ENCODE data around the gene FCN3. TPM values are rescaled to one million over a fixed set of nuclear protein-coding genes. Genes with fewer than 3 reads are reported as not detected.
"Not testable (repeated sequence)": the region's sequence is repeated elsewhere in the genome, so short reads cannot be mapped to it uniquely, and the experiment has no call there.

The FCN3 gene
- total RNA-seq, 4 donors from 2014 or later: 13.2 to 35.7 (median 19.3) TPM

- peak overlapping the region; percentile 68 to 78 (median 72) for H3K27ac ChIP-seq
- DNase-seq, H3K9me3 ChIP-seq, H3K27me3 ChIP-seq, H3K4me3 ChIP-seq: not testable (repeated sequence)
- TF ChIP-seq, protein P1, sequence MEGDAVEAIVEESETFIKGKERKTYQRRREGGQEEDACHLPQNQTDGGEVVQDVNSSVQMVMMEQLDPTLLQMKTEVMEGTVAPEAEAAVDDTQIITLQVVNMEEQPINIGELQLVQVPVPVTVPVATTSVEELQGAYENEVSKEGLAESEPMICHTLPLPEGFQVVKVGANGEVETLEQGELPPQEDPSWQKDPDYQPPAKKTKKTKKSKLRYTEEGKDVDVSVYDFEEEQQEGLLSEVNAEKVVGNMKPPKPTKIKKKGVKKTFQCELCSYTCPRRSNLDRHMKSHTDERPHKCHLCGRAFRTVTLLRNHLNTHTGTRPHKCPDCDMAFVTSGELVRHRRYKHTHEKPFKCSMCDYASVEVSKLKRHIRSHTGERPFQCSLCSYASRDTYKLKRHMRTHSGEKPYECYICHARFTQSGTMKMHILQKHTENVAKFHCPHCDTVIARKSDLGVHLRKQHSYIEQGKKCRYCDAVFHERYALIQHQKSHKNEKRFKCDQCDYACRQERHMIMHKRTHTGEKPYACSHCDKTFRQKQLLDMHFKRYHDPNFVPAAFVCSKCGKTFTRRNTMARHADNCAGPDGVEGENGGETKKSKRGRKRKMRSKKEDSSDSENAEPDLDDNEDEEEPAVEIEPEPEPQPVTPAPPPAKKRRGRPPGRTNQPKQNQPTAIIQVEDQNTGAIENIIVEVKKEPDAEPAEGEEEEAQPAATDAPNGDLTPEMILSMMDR (IDR thresholded peaks at IDR 0.05 in 4 of 5, conservative IDR thresholded peaks at IDR 0.05 in 1 of 5): peak in 1 of 5 experiments; percentile 15
- in situ Hi-C loops (cut with MboI; ENCODE audit: low sequenced_read_pairs in 4 of 4): loop anchor here in 2 of 4 donors (10.0 to 25.0 kb wide), 2 partner anchors 107 to 199 kb away; partner anchors contain the start of gene AHDC1 (in 1 of the 2)
- peak in 1 of 2 donors; percentile 11 for ATAC-seq
- intact Hi-C loops (cut with DNase I; ENCODE audit: low total_unique reads): loop anchor here (10.0 kb wide), 1 partner anchor 119 kb away; no protein-coding TSS in a partner anchor
- H3K4me1 ChIP-seq: peaks cover 50 to 53% of the 10 kb centered on the region in 2 donors
- H3K36me3 ChIP-seq: peaks cover 0 to 45% of the 10 kb centered on the region in 2 donors
Measured at GRCh38 chr1:27405598-27406361, 31.2 kb upstream of the FCN3 start.

DNA sequence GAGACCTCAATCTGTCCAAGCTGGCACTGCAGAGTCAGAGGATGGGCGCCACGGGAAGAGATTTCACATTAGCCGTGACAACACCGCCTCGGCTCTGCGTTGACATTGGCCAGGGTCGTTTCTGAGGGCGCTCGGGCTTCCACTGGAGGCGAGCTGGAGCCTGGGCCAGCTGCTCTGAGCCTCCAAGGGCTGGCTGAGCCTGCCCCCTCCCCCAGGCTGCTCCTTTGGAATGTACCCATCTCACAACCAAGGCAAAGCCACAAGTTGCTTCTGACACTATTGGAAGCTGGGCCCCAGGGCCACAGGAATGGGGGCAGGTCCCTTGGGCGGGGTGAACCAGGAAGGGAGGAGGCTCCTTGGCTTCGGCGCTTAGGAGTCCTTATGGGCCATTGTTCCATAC lies 30.4 kb upstream of the FCN3 start:
- peak in 1 of 2 donors; percentile 60 for DNase-seq
- ATAC-seq: peak in 1 of 2 donors; percentile 18
- Histone ChIP-seq H3K4me1 (peaks cover 50 to 53% of the 10 kb centered on the region in 2 donors), H3K4me3 (no peak overlapping the region), H3K36me3 (peaks cover 0 to 38% of the 10 kb centered on the region in 2 donors), H3K27ac (peak overlapping the region; percentile 68 to 78 (median 72)), H3K9me3 (no peaks in the 10 kb centered on the region), H3K27me3 (no peaks in the 10 kb centered on the region)
- intact Hi-C loops (cut with DNase I; ENCODE audit: low total_unique reads) (loop anchor here (10.0 kb wide), 1 partner anchor 120 kb away; no protein-coding TSS in a partner anchor), in situ Hi-C loops (cut with MboI; ENCODE audit: low sequenced_read_pairs in 4 of 4) (loop anchor here in 2 of 4 donors (10.0 to 25.0 kb wide), 2 partner anchors 107 to 200 kb away; partner anchors contain the start of gene AHDC1 (in 1 of the 2))
- TF ChIP-seq, protein P1 (IDR thresholded peaks at IDR 0.05 in 4 of 5, conservative IDR thresholded peaks at IDR 0.05 in 1 of 5): no peak
- no peak for TF ChIP-seq POLR2A (IDR thresholded peaks at IDR 0.05)

DNA sequence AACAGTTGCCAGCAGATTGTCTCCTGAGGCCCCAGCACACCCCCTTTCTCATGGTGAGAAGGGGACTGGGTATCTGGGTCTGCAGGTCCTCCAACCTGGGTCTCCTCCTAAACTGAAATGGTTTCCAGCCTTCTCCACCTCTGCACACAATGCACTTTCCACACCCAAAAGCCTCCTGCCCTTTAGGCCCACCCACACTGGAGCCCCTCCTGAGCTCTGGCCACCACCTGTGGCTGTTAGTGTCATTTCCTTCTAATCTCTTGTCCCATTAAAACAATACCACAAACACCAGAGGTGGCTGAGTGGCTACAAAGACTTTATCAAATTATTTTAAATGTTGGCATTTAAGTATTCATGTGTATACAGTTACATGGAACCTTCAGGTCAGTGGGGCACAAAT lies 29.3 kb upstream of the FCN3 start:
- peaks cover 50 to 53% of the 10 kb centered on the region in 2 donors for H3K4me1 ChIP-seq
- TF ChIP-seq, protein P1 (IDR thresholded peaks at IDR 0.05 in 4 of 5, conservative IDR thresholded peaks at IDR 0.05 in 1 of 5): no peak
- TF ChIP-seq POLR2A (IDR thresholded peaks at IDR 0.05): no peak
- H3K36me3 ChIP-seq: peaks cover 0 to 30% of the 10 kb centered on the region in 2 donors
- no peaks in the 10 kb centered on the region for H3K27me3 ChIP-seq
- no peaks in the 10 kb centered on the region for H3K9me3 ChIP-seq
- DNase-seq: no peak
- in situ Hi-C loops (cut with MboI; ENCODE audit: low sequenced_read_pairs in 4 of 4): loop anchor here in 2 of 4 donors (10.0 to 25.0 kb wide), 2 partner anchors 108 to 201 kb away; partner anchors contain the start of gene AHDC1 (in 1 of the 2)
- intact Hi-C loops (cut with DNase I; ENCODE audit: low total_unique reads): loop anchor here (2.0 to 10.0 kb wide), 3 partner anchors 88 to 203 kb away; partner anchors contain the start of gene WASF2
- no peak overlapping the region for H3K4me3 ChIP-seq
- no peak for ATAC-seq
- H3K27ac ChIP-seq: peak overlapping the region; percentile 68 to 78 (median 72)

GRCh38 chr1:27403065-27403726 lies 28.6 kb upstream of the FCN3 start:
- intact Hi-C loops (cut with DNase I; ENCODE audit: low total_unique reads) (loop anchor here (2.0 to 10.0 kb wide), 3 partner anchors 89 to 204 kb away; partner anchors contain the start of gene WASF2), in situ Hi-C loops (cut with MboI; ENCODE audit: low sequenced_read_pairs in 4 of 4) (loop anchor here in 2 of 4 donors (10.0 to 25.0 kb wide), 2 partner anchors 109 to 202 kb away; partner anchors contain the start of gene AHDC1 (in 1 of the 2))
- Histone ChIP-seq H3K27me3 (no peaks in the 10 kb centered on the region), H3K36me3 (peaks cover 0 to 23% of the 10 kb centered on the region in 2 donors), H3K9me3 (no peaks in the 10 kb centered on the region), H3K4me3 (peak overlapping the region in 3 of 4 donors; percentile 6 to 31 (median 29)), H3K4me1 (peaks cover 50 to 53% of the 10 kb centered on the region in 2 donors), H3K27ac (peak overlapping the region; percentile 68 to 78 (median 72))
- no peak for TF ChIP-seq POLR2A (IDR thresholded peaks at IDR 0.05)
- TF ChIP-seq, protein P1 (IDR thresholded peaks at IDR 0.05 in 4 of 5, conservative IDR thresholded peaks at IDR 0.05 in 1 of 5): no peak
- ATAC-seq (peak; percentile 43 to 49), DNase-seq (peak; percentile 53 to 77)

Measured in gastrocnemius medialis (tissue), 4 donors.